Muscle of back (tissue), 11 donors: Measurements from ENCODE around the gene CA5A. TPM values are rescaled to one million over a fixed set of nuclear protein-coding genes. Genes with fewer than 3 reads are reported as not detected.
"Not testable (repeated sequence)": the region's sequence is repeated elsewhere in the genome, so short reads cannot be mapped to it uniquely, and the experiment has no call there.

ENCODE experiments used
- DNase-seq, 3 donors: peaks; one replicate each; pipeline versions ENCODE4 v3.0.0 to v3.0.0-alpha.2; 2013
- polyA plus RNA-seq, 10 donors: library from polyadenylated mRNA; unstranded; fragments of 120-200 nt; gene quantifications; one replicate each; pipeline ENCODE4 v1.2.1, GENCODE V29; 2013; ENCODE audit not compliant: insufficient read length in 10 of 10

CA5A gene
- polyA plus RNA-seq, 10 donors, result 0.03 to 0.17 (median 0.08) TPM

- DNase-seq, result no peak
Measured at GRCh38 chr16:87924811-87925670, 11.3 kb downstream of the CA5A start.

DNA sequence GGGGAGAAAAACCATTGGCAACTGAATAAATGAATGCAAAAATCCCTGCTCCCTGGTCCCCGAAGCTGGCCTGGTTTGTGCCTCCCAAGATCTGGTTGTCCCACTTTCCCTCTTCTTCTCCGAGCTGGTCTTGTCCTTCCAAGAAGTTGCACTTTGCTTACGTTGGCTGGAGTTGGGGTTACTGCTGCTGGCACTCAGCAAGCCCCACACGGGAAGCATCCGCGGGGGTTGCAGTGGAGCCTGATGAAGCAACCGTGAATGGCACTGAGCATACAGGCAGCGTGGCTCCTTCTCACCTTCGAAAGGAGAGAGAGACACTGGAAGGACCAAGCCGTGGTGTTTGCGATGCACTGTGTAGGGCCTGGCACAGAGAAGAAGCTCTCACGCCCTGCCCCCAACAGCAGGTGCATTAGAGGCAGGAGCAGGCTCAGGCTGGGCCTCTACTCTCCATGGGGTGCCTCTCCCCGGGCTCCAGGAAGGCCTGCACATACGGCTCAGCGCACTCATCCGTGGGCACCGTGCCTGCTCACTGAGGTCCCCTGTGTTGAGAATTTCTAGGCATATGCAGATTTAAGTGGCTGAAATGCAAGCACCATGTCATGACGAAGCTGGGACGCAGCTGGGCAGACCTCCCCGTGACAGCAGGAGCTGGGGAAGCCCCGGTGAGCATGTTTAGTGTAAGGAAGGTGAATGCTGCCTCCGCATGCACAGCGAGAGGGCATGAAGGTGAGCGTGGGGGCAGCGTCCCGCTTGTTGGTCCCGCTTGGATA lies 12.1 kb downstream of the CA5A start:
- DNase-seq, result no peak

DNA sequence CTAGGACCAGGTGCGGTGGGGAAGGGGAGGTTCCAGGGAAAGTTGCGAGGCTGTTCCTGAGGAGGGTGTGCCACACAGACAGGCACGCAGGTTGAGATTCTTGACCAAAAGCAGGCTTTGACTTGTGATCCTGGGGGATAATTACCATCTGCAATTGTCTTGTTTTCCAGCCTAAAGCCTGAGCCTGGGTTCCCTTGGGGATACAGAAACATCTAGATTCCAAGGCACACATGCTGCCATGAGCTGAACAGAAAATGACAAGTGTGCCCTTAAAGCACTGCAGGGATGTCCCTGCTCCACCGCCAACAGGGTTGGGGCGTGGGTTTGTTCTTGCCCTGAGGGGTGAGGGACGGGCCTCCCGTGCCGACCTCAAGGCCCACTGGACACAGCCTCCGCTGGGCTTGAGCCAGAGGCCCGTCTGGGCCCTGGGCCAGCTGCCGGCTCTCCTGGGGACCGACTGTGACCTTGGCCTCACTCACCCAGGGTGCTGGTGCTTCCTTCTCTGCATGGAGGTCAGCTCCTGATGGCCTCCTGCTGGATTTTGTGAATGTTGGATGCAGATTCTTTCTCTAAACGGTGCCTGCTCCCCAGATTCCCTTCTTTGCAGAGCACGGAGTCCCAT lies 14.0 kb downstream of the CA5A start:
- DNase-seq, result peak in 1 of 3 donors; percentile 30

DNA sequence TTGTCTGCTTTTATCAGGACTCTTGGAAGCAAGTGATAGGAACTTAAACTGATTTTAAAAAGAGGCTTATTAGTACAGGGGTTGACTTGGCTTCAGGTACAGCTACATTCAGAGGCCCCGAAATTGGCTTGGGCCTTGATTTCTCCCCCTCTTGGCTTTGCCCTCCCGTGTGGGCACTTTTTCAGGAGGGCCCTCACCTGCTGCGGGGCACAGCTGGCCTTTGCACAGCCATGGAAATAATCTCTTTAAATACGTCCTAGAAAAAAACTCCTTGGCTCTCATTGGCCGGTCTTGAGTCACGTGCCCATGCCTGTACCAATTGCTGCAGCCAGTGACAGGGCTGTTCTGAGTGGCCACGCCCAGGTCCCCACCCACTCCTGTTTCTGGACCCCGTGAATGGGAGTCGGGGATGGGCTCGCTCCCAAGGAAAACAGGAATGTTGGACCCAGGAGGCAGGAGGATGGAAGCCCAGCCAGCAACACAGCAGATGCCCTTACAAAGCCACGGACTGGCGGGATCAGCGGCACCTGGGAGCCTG lies 15.0 kb downstream of the CA5A start:
- no peak for DNase-seq

GRCh38 chr16:87919681-87919994 lies 16.7 kb downstream of the CA5A start:
- DNase-seq, result peak in 1 of 3 donors; percentile 16

DNA sequence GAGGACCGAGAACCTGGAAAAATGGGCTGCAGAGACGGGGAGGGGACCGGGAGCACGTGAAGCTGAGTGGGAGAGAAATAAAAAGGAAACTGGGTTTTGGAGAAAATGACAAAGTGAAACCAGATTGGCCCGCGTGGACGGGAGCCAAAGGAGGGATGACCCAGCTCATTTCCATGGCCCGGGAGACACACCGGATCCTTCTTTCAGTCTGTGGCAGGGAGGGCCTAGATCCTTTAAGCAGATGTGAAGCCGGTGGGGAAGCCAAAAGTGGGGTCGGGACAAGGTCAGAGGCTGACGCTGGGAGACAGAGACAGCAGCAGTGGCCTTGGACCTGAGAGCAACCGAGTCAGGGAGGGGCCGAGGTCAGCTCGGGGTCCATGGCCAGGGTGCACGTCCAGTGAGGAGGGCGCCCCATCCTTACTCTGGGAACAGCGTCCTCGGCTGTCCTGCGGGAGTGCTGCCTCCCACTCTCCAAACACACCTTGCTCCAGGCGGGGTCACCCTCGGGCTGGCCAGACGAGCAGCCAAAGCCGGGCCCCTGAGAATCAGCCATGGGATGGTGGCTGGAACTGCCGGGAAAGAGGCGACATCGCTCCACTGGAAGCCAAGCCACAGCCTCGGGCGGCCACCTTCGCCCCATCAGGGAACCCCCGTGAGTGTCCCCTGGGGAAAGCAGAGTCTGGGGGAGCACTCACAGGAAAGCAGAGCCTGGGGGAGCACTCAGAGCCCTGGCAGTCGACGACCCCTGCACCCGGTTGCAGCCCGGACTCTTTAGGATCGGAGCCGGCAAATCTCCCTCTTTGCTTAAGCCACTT lies 17.3 kb downstream of the CA5A start:
- DNase-seq, result peak; percentile 43 to 93 (median 85)

DNA sequence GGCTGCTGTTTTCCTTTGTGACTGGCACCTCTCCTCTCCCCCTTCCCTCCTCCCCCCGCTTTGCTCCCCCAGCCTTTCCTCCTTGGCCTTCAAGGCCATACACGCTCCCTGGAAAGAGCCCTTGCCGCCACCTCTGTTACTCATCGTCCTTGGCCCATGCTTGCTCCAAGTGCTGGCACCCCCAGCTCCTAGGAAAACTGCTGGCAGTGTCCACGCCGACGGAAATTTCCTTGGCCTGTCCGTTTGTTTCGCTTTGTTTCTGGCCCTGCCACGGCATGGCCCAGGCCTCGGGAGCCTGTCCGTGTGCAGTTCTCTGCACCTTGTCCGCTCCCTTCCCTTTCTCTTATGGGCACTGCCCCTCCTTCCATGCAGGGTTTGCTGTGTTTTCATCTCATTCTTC lies 18.0 kb downstream of the CA5A start:
- peak in 2 of 3 donors; percentile 48 to 64 for DNase-seq

- DNase-seq, result no peak
Measured at GRCh38 chr16:87917503-87917902, 18.8 kb downstream of the CA5A start.

DNA sequence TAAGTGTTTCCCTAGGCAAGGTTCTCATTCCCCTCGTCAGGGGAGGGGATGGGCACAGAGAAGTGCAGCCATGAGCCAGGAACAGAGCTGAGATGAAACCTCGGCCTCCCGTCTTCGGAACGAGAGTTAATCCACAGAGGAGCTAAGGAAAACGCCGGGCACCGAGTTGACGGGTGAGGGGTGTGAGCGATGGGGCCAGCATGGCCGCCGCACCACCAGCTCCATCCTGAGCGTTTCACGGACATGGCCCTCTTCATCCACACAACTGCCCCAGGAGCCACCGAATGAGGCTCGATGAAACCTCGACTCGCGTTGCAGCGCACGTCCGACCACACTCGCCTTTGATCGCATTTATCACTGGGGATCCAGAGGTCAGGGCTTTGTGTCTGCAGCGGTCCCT lies 21.5 kb downstream of the CA5A start:
- no peak for DNase-seq

- DNase-seq, result not testable (repeated sequence)
Measured at GRCh38 chr16:87914021-87914725, 22.2 kb downstream of the CA5A start.

GRCh38 chr16:87912691-87913090 lies 23.6 kb downstream of the CA5A start:
- not testable (repeated sequence) for DNase-seq

GRCh38 chr16:87911106-87911763 lies 25.1 kb downstream of the CA5A start:
- peak; percentile 52 to 88 (median 80) for DNase-seq

DNA sequence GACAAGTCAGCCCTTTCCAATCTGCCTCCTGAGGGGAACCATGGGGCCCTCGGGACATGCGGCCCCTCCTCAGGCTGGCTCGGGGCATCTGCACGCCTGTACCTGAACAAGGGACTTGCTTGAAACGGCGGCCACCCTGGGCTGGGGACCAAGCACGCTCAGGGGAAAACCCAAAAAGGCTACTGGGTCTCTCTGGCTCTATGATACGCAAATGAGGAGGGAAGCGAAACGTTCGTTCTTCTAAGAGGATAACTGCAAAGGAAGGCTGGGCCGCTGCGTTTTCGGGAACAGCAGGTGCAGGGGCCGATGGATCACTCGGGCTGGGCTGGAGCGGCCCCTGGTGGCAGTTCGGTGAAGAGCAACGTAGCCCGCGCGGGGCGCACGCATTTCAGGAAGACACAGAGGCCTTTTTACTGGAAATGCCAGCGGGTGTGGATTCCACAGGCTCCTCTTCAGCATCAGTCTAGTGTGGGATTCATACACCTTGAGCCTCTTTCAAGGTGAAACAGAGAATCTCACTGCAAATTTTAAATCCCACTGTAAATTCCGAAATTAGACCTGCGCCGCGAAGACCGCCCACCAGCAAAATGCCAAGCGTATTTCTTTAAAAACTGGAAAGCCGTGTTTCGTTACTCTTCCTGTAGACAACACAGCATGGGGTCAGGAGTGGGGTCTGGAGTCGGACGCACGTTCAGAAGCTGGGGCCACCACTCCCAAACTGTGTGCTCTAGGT lies 27.0 kb downstream of the CA5A start:
- peak; percentile 22 to 65 (median 47) for DNase-seq

- DNase-seq, result not testable (repeated sequence)
Measured at GRCh38 chr16:87908101-87908500, 28.2 kb downstream of the CA5A start.

- DNase-seq, result not testable (repeated sequence)
Measured at GRCh38 chr16:87905521-87905920, 30.8 kb downstream of the CA5A start.

- not testable (repeated sequence) for DNase-seq
Measured at GRCh38 chr16:87904963-87905362, 31.4 kb downstream of the CA5A start.

DNA sequence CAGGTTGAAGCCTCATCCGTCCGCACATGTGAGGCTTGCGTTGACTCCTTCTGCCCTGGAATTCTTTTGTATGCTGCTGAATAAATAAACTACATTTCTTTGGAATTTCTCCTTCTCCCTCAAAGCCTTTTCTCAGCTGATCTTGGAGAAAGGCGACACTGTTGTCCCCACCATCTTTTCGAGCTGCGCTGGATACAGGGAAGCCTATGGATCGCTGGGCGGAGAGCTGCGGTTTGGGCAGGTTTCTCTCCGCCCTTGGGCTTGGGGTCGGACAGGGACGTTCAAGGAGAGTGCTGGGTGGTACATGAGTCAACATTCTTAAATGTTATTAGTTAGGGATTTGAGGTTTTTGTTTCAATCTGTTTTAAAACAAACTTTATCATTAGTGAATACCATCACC lies 35.8 kb downstream of the CA5A start:
- DNase-seq, result not testable (repeated sequence)

DNA sequence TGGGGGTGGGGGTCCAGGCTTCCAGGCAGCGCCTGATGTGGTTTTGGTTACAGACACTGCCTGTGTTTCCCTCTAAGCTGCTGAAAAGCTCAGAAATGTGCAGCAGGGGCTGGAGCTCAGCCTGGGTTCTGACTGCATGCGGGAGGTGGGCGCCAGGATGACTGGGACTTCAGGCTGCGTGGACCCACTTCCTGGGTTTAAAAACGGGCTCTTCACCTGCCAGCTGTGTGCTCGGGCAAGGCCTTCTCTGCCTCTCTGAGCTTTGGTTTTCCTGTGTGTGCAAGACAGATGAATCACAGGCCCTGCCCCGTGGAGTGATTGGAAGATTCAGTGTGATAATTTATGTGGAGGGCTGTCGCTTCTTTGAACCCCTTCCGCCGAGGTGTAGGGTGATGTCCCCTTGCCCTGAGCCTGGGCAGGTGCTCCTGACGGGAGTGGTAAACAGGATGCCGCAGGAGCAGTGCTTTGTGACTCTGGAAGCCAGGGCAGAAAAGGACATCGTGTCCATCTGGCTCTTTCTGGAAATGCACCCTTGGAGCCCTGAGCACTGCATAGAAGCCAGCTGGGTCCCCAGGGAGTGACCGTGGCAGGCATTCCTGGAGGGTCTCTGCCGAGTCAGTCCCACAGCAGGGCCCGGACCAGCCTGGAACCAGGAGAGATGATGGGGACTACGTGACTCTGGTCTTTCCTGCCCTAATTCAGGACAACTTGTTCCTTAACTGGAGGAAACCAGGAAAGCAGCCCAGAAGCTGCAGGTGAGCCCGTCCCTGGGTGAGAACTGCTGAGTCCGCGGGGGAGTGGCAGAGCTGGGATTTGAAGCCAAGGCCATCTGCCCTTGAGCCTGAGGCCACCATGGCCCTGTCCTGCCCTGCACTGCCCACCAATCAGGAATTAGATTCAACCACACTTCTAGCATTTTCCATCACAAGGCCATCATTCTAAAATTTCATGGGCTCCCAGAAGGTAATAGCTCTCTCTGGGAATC lies 38.5 kb downstream of the CA5A start:
- DNase-seq, result no peak
